Mononuclear cell (primary cell): ENCODE measurements around the gene MIB1. TPM values are rescaled to one million over a fixed set of nuclear protein-coding genes. Genes with fewer than 3 reads are reported as not detected.

Source experiments
- H3K27me3 ChIP-seq: 2 replicates; pipeline ENCODE4 v1.6.0; 2011; ENCODE audit warnings: low read length, control low read depth; ENCODE audit not compliant: insufficient read depth
- H3K4me1 ChIP-seq: 2 replicates; pipeline ENCODE4 v1.5.1; 2011; ENCODE audit warnings: mild to moderate bottlenecking, low read length, control low read depth; ENCODE audit not compliant: insufficient read depth
- H3K4me3 ChIP-seq: 2 replicates; pipeline ENCODE4 v1.5.1; 2011; ENCODE audit warnings: mild to moderate bottlenecking, low read length, moderate library complexity
- H3K9me3 ChIP-seq: 2 replicates; pipeline ENCODE4 v1.5.1; 2011; ENCODE audit warnings: low read depth, mild to moderate bottlenecking, control low read depth, low read length
- total RNA-seq: library from RNA; depleted of rRNA; stranded (reverse); fragments of >200 nt; gene quantifications from one replicate; pipeline ENCODE4 v1.2.3, GENCODE V29; 2012

Gene MIB1
- total RNA-seq, 1 donor = 24.3 TPM

GRCh38 chr18:21858544-21858943, 118.0 kb downstream of the MIB1 start:
- no peaks in the 10 kb centered on the region for H3K4me1 ChIP-seq
- no peaks in the 10 kb centered on the region for H3K27me3 ChIP-seq
- H3K9me3 ChIP-seq = no peaks in the 10 kb centered on the region
- no peak overlapping the region for H3K4me3 ChIP-seq

- no peak overlapping the region for H3K4me3 ChIP-seq
- H3K27me3 ChIP-seq = no peaks in the 10 kb centered on the region
- H3K4me1 ChIP-seq = no peaks in the 10 kb centered on the region
- H3K9me3 ChIP-seq = no peaks in the 10 kb centered on the region
Observed at GRCh38 chr18:21864386-21864785, 123.8 kb downstream of the MIB1 start.

GRCh38 chr18:21865043-21865442, 124.5 kb downstream of the MIB1 start:
- no peaks in the 10 kb centered on the region for H3K9me3 ChIP-seq
- H3K4me3 ChIP-seq = no peak overlapping the region
- H3K27me3 ChIP-seq = no peaks in the 10 kb centered on the region
- no peaks in the 10 kb centered on the region for H3K4me1 ChIP-seq

GRCh38 chr18:21868770-21869169, 128.2 kb downstream of the MIB1 start:
- H3K27me3 ChIP-seq = no peaks in the 10 kb centered on the region
- H3K4me1 ChIP-seq = no peaks in the 10 kb centered on the region
- no peaks in the 10 kb centered on the region for H3K9me3 ChIP-seq
- no peak overlapping the region for H3K4me3 ChIP-seq

- no peaks in the 10 kb centered on the region for H3K4me1 ChIP-seq
- no peaks in the 10 kb centered on the region for H3K9me3 ChIP-seq
- H3K4me3 ChIP-seq = no peak overlapping the region
- H3K27me3 ChIP-seq = no peaks in the 10 kb centered on the region
Observed at GRCh38 chr18:21889570-21889969, 149.0 kb downstream of the MIB1 start.

GRCh38 chr18:21894619-21895367, 154.2 kb downstream of the MIB1 start:
- H3K27me3 ChIP-seq = no peaks in the 10 kb centered on the region
- H3K4me3 ChIP-seq = no peak overlapping the region
- no peaks in the 10 kb centered on the region for H3K4me1 ChIP-seq
- no peaks in the 10 kb centered on the region for H3K9me3 ChIP-seq

- H3K9me3 ChIP-seq = no peaks in the 10 kb centered on the region
- H3K27me3 ChIP-seq = no peaks in the 10 kb centered on the region
- no peak overlapping the region for H3K4me3 ChIP-seq
- no peaks in the 10 kb centered on the region for H3K4me1 ChIP-seq
Observed at GRCh38 chr18:21896732-21897336, 156.2 kb downstream of the MIB1 start.

GRCh38 chr18:21897811-21898210, 157.2 kb downstream of the MIB1 start:
- no peak overlapping the region for H3K4me3 ChIP-seq

GRCh38 chr18:21900605-21901352, 160.2 kb downstream of the MIB1 start:
- Histone ChIP-seq H3K9me3 (no peaks in the 10 kb centered on the region), H3K27me3 (no peaks in the 10 kb centered on the region), H3K4me1 (no peaks in the 10 kb centered on the region), H3K4me3 (no peak overlapping the region)

More at GRCh38 chr18:21897811-21898210, 157.2 kb downstream of the MIB1 start:
- no peaks in the 10 kb centered on the region for H3K4me1 ChIP-seq
- H3K27me3 ChIP-seq = no peaks in the 10 kb centered on the region
- H3K9me3 ChIP-seq = no peaks in the 10 kb centered on the region

- H3K27me3 ChIP-seq = no peaks in the 10 kb centered on the region
Observed at GRCh38 chr18:21901423-21901945, 160.9 kb downstream of the MIB1 start.

GRCh38 chr18:21903709-21904108, 163.1 kb downstream of the MIB1 start:
- Histone ChIP-seq H3K9me3 (no peaks in the 10 kb centered on the region), H3K4me1 (no peaks in the 10 kb centered on the region), H3K4me3 (no peak overlapping the region)

More at GRCh38 chr18:21901423-21901945, 160.9 kb downstream of the MIB1 start:
- Histone ChIP-seq H3K4me3 (no peak overlapping the region), H3K4me1 (no peaks in the 10 kb centered on the region), H3K9me3 (no peaks in the 10 kb centered on the region)

GRCh38 chr18:21904856-21905255, 164.3 kb downstream of the MIB1 start:
- H3K9me3 ChIP-seq = no peaks in the 10 kb centered on the region
- no peaks in the 10 kb centered on the region for H3K27me3 ChIP-seq
- no peaks in the 10 kb centered on the region for H3K4me1 ChIP-seq
- H3K4me3 ChIP-seq = no peak overlapping the region

More at GRCh38 chr18:21903709-21904108, 163.1 kb downstream of the MIB1 start:
- H3K27me3 ChIP-seq = no peaks in the 10 kb centered on the region

GRCh38 chr18:21907451-21907850, 166.9 kb downstream of the MIB1 start:
- Histone ChIP-seq H3K9me3 (no peaks in the 10 kb centered on the region), H3K4me1 (no peaks in the 10 kb centered on the region), H3K4me3 (no peak overlapping the region), H3K27me3 (no peaks in the 10 kb centered on the region)

- Histone ChIP-seq H3K4me3 (no peak overlapping the region), H3K27me3 (no peaks in the 10 kb centered on the region), H3K9me3 (no peaks in the 10 kb centered on the region), H3K4me1 (no peaks in the 10 kb centered on the region)
Observed at GRCh38 chr18:21908711-21909110, 168.1 kb downstream of the MIB1 start.

GRCh38 chr18:21910906-21911305, 170.3 kb downstream of the MIB1 start:
- Histone ChIP-seq H3K27me3 (no peaks in the 10 kb centered on the region), H3K4me3 (no peak overlapping the region), H3K4me1 (no peaks in the 10 kb centered on the region), H3K9me3 (no peaks in the 10 kb centered on the region)
